ENCODE data around the gene DMGDH. TPM values are rescaled to one million over a fixed set of nuclear protein-coding genes. Genes with fewer than 3 reads are reported as not detected.

Gene DMGDH
- total and polyA plus RNA-seq, 2 of the 4 experiments (the other 2 are of a cell fraction), result 0.18 TPM; not detected in 1

GRCh38 chr5:79002374-79002773, 67.1 kb downstream of the DMGDH start:
- ATAC-seq (ENCODE audit: low read depth), result peak; percentile 66
- Histone ChIP-seq H3K9ac (ENCODE audit: low read depth, low read length) (no peak overlapping the region), H2AK5ac (ENCODE audit: low read depth, low read length) (no peak overlapping the region; the same call in 1 of the 2 replicates), H2AFZ (replicated peaks; ENCODE audit: low read length, poor library complexity) (no peak overlapping the region), H3K4ac (ENCODE audit: low read depth, low read length) (no peak overlapping the region), H3K56ac (ENCODE audit: extremely low read depth, insufficient read depth, low read length) (no peak overlapping the region), H3K27ac (ENCODE audit: insufficient read depth, low read length) (no peak overlapping the region), H4K91ac (ENCODE audit: insufficient read depth, low read depth, low read length) (no peak overlapping the region), H2BK5ac (ENCODE audit: low read depth, low read length, poor library complexity, severe bottlenecking) (peak overlapping the region; percentile 60), H3K27me3 (ENCODE audit: control insufficient read depth, insufficient read depth, low read length) (no peaks in the 10 kb centered on the region), H2BK15ac (ENCODE audit: low read depth, low read length) (no peak overlapping the region), H2BK120ac (ENCODE audit: low read depth, low read length) (peak overlapping the region; percentile 51; the same call in 1 of the 2 replicates), H3K14ac (replicated peaks; ENCODE audit: low read depth, low read length) (peak overlapping the region; percentile 22; the same call in 1 of the 2 replicates), H3K4me3 (ENCODE audit: insufficient read depth, low read depth, low read length) (no peak overlapping the region), H3K23ac (ENCODE audit: low read depth, low read length) (no peak overlapping the region), H2BK20ac (ENCODE audit: low read depth, low read length) (peak overlapping the region; percentile 2; the same call in 1 of the 2 replicates), H3K4me2 (ENCODE audit: low read depth, low read length) (peak overlapping the region; percentile 20; the same call in 1 of the 2 replicates), H4K8ac (ENCODE audit: low read depth in 2 of 2, low read length in 2 of 2) (peak overlapping the region in 1 of 2 experiments; percentile 37; a peak in 1 of 4 replicates), H3K4me1 (ENCODE audit: control insufficient read depth, insufficient read depth, low read length) (peaks cover 4% of the 10 kb centered on the region), H3K79me1 (ENCODE audit: low read depth in 1 of 2, low read length in 2 of 2) (no peaks in the 10 kb centered on the region), H3K36me3 (ENCODE audit: control insufficient read depth, insufficient read depth, low read length) (no peaks in the 10 kb centered on the region), H3K9me1 (ENCODE audit: insufficient read depth, low read length) (no peaks in the 10 kb centered on the region; the same call in 1 of the 2 replicates), H4K5ac (ENCODE audit: low read depth, low read length) (no peak overlapping the region), H4K20me1 (ENCODE audit: insufficient read depth, low read length) (no peaks in the 10 kb centered on the region), H2AK9ac (replicated peaks; ENCODE audit: low read depth, low read length, poor library complexity) (no peak overlapping the region), H3K9me3 (ENCODE audit: control insufficient read depth, insufficient read depth, low read length) (no peaks in the 10 kb centered on the region), H3K18ac (ENCODE audit: low read depth, low read length) (no peak overlapping the region)
- ChIA-PET POLR2A (ENCODE audit: unreplicated experiment) (no interaction called here), CTCF (interaction anchor here (1.0 kb wide), 1 partner anchor 23 kb away, joined by 3 read pairs; no protein-coding TSS in a partner anchor)
- TF ChIP-seq NFE2L2 (IDR thresholded peaks at IDR 0.05; ENCODE audit: low read depth, low read length), result no peak
- TF ChIP-seq FOS (IDR thresholded peaks at IDR 0.05; ENCODE audit: low read depth, low read length), result no peak
- TF ChIP-seq USF2 (IDR thresholded peaks at IDR 0.05; ENCODE audit: low read depth, low read length), result no peak
- TF ChIP-seq ELK1 (IDR thresholded peaks at IDR 0.05; ENCODE audit: borderline replicate concordance, low read depth, low read length), result no peak
- TF ChIP-seq CTCF (conservative IDR thresholded peaks at IDR 0.05; ENCODE audit: low read depth, low read length), result no peak
- TF ChIP-seq MAFK (IDR thresholded peaks at IDR 0.05; ENCODE audit: low read depth, low read length), result no peak
- TF ChIP-seq RFX5 (IDR thresholded peaks at IDR 0.05; ENCODE audit: low read depth, low read length), result no peak
- no peak for TF ChIP-seq MXI1 (IDR thresholded peaks at IDR 0.05; ENCODE audit: borderline replicate concordance, low read depth, low read length)
- TF ChIP-seq CEBPB (IDR thresholded peaks at IDR 0.05; ENCODE audit: low read depth, low read length), result no peak
- no peak for TF ChIP-seq CHD1 (IDR thresholded peaks at IDR 0.05; ENCODE audit: low read depth, low read length)
- no peak for TF ChIP-seq SMC3 (IDR thresholded peaks at IDR 0.05; ENCODE audit: low read depth, low read length)
- TF ChIP-seq BHLHE40 (IDR thresholded peaks at IDR 0.05; ENCODE audit: low read depth, low read length), result no peak
- no peak for TF ChIP-seq RAD21 (IDR thresholded peaks at IDR 0.05; ENCODE audit: low read length)
- no peak for TF ChIP-seq POLR2A (IDR thresholded peaks at IDR 0.05; ENCODE audit: low read depth, low read length)
- no peak for TF ChIP-seq MAZ (IDR thresholded peaks at IDR 0.05; ENCODE audit: borderline replicate concordance, low read depth, low read length)
- TF ChIP-seq RCOR1 (IDR thresholded peaks at IDR 0.05; ENCODE audit: insufficient replicate concordance, low read length), result no peak
- no peak for DNase-seq
- in situ Hi-C loops (cut with MboI; ENCODE audit: low sequenced_read_pairs) (no loop called here), intact Hi-C loops (cut with micrococcal nuclease) (no loop called here), dilution Hi-C loops (cut with HindIII; ENCODE audit: low sequenced_read_pairs, unreplicated experiment) (no loop called here)
- WGBS, 2 experiments (ENCODE audit: extremely low coverage in 2 of 2, insufficient read length in 1 of 2), result no CpG with 5 or more reads among the region's 1 CpG
- no TSS peak for BruUV-seq (replicated peaks)
